H9 (cell line): Measurements from ENCODE around the gene ZNF474. TPM values are rescaled to one million over a fixed set of nuclear protein-coding genes. Genes with fewer than 3 reads are reported as not detected.

ENCODE experiments used
- DNase-seq: peaks from one replicate; pipeline ENCODE4 v3.0.0-alpha.2; 2017
- H2AFZ ChIP-seq: one replicate; pipeline ENCODE4 v1.6.1; 2013; ENCODE audit warnings: mild to moderate bottlenecking, low read length, control low read depth, moderate library complexity
- H2AK5ac ChIP-seq: 2 replicates; pipeline ENCODE4 v1.6.1; 2013; ENCODE audit warnings: low read length, control low read depth, mixed read lengths; ENCODE audit not compliant: insufficient read length
- H2BK120ac ChIP-seq: one replicate; pipeline ENCODE4 v1.6.1; 2013; ENCODE audit warnings: low read depth, mild to moderate bottlenecking, low read length, control low read depth, inconsistent platforms; ENCODE audit not compliant: poor library complexity, severe bottlenecking
- H2BK12ac ChIP-seq: 2 replicates; pipeline ENCODE4 v1.6.1; 2013; ENCODE audit warnings: low read length, control low read depth, mixed read lengths, low read depth; ENCODE audit not compliant: insufficient read length
- H2BK15ac ChIP-seq: 2 replicates; pipeline ENCODE4 v1.6.1; 2013; ENCODE audit warnings: low read depth, low read length, control low read depth
- H2BK20ac ChIP-seq: one replicate; pipeline ENCODE4 v1.6.1; 2013; ENCODE audit warnings: low read depth, mild to moderate bottlenecking, low read length, control low read depth, inconsistent platforms; ENCODE audit not compliant: poor library complexity, severe bottlenecking
- H2BK5ac ChIP-seq: 2 replicates; pipeline ENCODE4 v1.6.1; 2013; ENCODE audit warnings: low read length, control low read depth, mixed read lengths; ENCODE audit not compliant: insufficient read length
- H3K14ac ChIP-seq: 2 replicates; pipeline ENCODE4 v1.6.1; 2013; ENCODE audit warnings: low read length, control low read depth; ENCODE audit not compliant: insufficient read depth
- H3K18ac ChIP-seq: 2 replicates; pipeline ENCODE4 v1.6.1; 2013; ENCODE audit warnings: low read depth, mild to moderate bottlenecking, mixed read lengths, low read length, control low read depth; ENCODE audit not compliant: insufficient read length
- H3K23ac ChIP-seq: 2 replicates; pipeline ENCODE4 v1.6.1; 2013; ENCODE audit warnings: low read length, control low read depth, mixed read lengths, low read depth; ENCODE audit not compliant: insufficient read length
- H3K23me2 ChIP-seq: 2 replicates; pipeline ENCODE4 v1.6.1; 2013; ENCODE audit warnings: low read depth, mild to moderate bottlenecking, mixed read lengths, low read length, control low read depth; ENCODE audit not compliant: insufficient read length, poor library complexity, severe bottlenecking
- H3K27ac ChIP-seq: 2 replicates; pipeline ENCODE4 v1.5.1; 2013; ENCODE audit warnings: low read length, control low read depth, mixed read lengths, low read depth; ENCODE audit not compliant: insufficient read length
- H3K27me3 ChIP-seq: 2 replicates; pipeline ENCODE4 v1.6.1; 2013; ENCODE audit warnings: low read length, control low read depth, inconsistent platforms; ENCODE audit not compliant: insufficient read depth
- H3K4ac ChIP-seq: 2 replicates; pipeline ENCODE4 v1.6.1; 2013; ENCODE audit warnings: low read depth, mild to moderate bottlenecking, control low read depth, inconsistent platforms, low read length, moderate library complexity
- H3K4me1 ChIP-seq: 2 replicates; pipeline ENCODE4 v1.6.1; 2013; ENCODE audit warnings: low read length, control low read depth, inconsistent platforms; ENCODE audit not compliant: insufficient read depth
- H3K4me2 ChIP-seq: 2 replicates; pipeline ENCODE4 v1.6.1; 2013; ENCODE audit warnings: low read length, control low read depth, mixed read lengths; ENCODE audit not compliant: insufficient read length, insufficient read depth
- H3K56ac ChIP-seq: 2 replicates; pipeline ENCODE4 v1.6.1; 2013; ENCODE audit warnings: low read depth, mild to moderate bottlenecking, mixed read lengths, low read length, control low read depth; ENCODE audit not compliant: insufficient read length
- H3K79me1 ChIP-seq: 2 replicates; pipeline ENCODE4 v1.6.1; 2013; ENCODE audit warnings: low read depth, mild to moderate bottlenecking, moderate library complexity, low read length, control low read depth, inconsistent platforms; ENCODE audit not compliant: insufficient read depth, poor library complexity, severe bottlenecking
- H3K79me2 ChIP-seq: 2 replicates; pipeline ENCODE4 v1.6.1; 2013; ENCODE audit warnings: low read length, control low read depth, inconsistent platforms; ENCODE audit not compliant: insufficient read depth
- H3K9ac ChIP-seq: 2 replicates; pipeline ENCODE4 v1.6.1; 2013; ENCODE audit warnings: low read length, control low read depth, mixed read lengths; ENCODE audit not compliant: insufficient read length; ENCODE audit errors: extremely low read depth
- H3K9me3 ChIP-seq: one replicate; pipeline ENCODE4 v1.6.1; 2013; ENCODE audit warnings: low read depth, low read length, inconsistent platforms; ENCODE audit not compliant: control insufficient read depth
- H3T11ph ChIP-seq: one replicate; pipeline ENCODE4 v1.6.1; 2013; ENCODE audit warnings: mild to moderate bottlenecking, low read length, control low read depth, inconsistent platforms
- H4K20me1 ChIP-seq: one replicate; pipeline ENCODE4 v1.6.1; 2013; ENCODE audit not compliant: control insufficient read depth, insufficient read length, insufficient read depth
- H4K5ac ChIP-seq: 2 replicates; pipeline ENCODE4 v1.6.1; 2013; ENCODE audit warnings: low read depth, mild to moderate bottlenecking, mixed read lengths, low read length, control low read depth; ENCODE audit not compliant: insufficient read length
- H4K8ac ChIP-seq: replicated peaks from 2 replicates; pipeline ENCODE4 v1.6.1; 2013; ENCODE audit warnings: low read length, control low read depth, mixed read lengths, low read depth; ENCODE audit not compliant: insufficient read length
- H4K91ac ChIP-seq: 2 replicates; pipeline ENCODE4 v1.6.1; 2013; ENCODE audit warnings: low read depth, mild to moderate bottlenecking, moderate library complexity, mixed read lengths, low read length, control low read depth; ENCODE audit not compliant: insufficient read length
- H3K27ac Mint-ChIP-seq, 3 experiments: 2 replicates in 2 of 3; 3 replicates in 1 of 3; pipeline ENCODE4 v1.8.0; 2020 to 2021; ENCODE audit warnings: mixed read lengths in 3 of 3, mild to moderate bottlenecking in 1 of 3, moderate library complexity in 1 of 3
- H3K27me3 Mint-ChIP-seq: 2 replicates; pipeline ENCODE4 v1.8.0; 2021; ENCODE audit warnings: low read depth, mild to moderate bottlenecking, moderate library complexity, mixed read lengths
- H3K36me3 Mint-ChIP-seq, 3 experiments: 2 replicates in 2 of 3; 3 replicates in 1 of 3; pipeline ENCODE4 v1.8.0; 2020 to 2021; ENCODE audit warnings: low read depth in 3 of 3, mixed read lengths in 3 of 3; ENCODE audit not compliant: insufficient read depth in 1 of 3
- H3K4me1 Mint-ChIP-seq, 2 experiments: 2 replicates each; pipeline ENCODE4 v1.8.0; 2020; ENCODE audit warnings: mixed read lengths in 2 of 2
- H3K4me3 Mint-ChIP-seq, 2 experiments: 2 replicates in 1 of 2; 3 replicates in 1 of 2; pipeline ENCODE4 v1.8.0; 2020 to 2021; ENCODE audit warnings: mild to moderate bottlenecking in 2 of 2, mixed read lengths in 2 of 2, moderate library complexity in 1 of 2
- H3K9me3 Mint-ChIP-seq, 2 experiments: 2 replicates in 1 of 2; 3 replicates in 1 of 2; pipeline ENCODE4 v1.8.0; 2020; ENCODE audit warnings: mild to moderate bottlenecking in 2 of 2, mixed read lengths in 2 of 2, moderate library complexity in 1 of 2
- CTCF ChIP-seq: fragments of 200-600 bp; sonication (generic); conservative IDR thresholded peaks from 3 replicates; pipeline ENCODE4 v1.8.0; 2021; ENCODE audit warnings: antibody characterized with exemption, mild to moderate bottlenecking
- WGBS: extraction: QIAGEN DNeasy Blood & Tissue Kit; methylation state at CpG from one replicate; pipeline ENCODE4 v1.1.7; 2013; ENCODE audit warnings: missing lambda C conversion rate, low lambda C conversion rate, mixed read lengths; ENCODE audit not compliant: insufficient read length; ENCODE audit errors: extremely low coverage; 5-methylcytosine and 5-hydroxymethylcytosine counted together
- total RNA-seq: library from RNA; stranded (reverse); gene quantifications from 2 replicates; pipeline ENCODE4 v1.2.1, GENCODE V29; 2021

ZNF474 gene
- total RNA-seq, 1 experiment from 2014 or later, result not detected

DNA sequence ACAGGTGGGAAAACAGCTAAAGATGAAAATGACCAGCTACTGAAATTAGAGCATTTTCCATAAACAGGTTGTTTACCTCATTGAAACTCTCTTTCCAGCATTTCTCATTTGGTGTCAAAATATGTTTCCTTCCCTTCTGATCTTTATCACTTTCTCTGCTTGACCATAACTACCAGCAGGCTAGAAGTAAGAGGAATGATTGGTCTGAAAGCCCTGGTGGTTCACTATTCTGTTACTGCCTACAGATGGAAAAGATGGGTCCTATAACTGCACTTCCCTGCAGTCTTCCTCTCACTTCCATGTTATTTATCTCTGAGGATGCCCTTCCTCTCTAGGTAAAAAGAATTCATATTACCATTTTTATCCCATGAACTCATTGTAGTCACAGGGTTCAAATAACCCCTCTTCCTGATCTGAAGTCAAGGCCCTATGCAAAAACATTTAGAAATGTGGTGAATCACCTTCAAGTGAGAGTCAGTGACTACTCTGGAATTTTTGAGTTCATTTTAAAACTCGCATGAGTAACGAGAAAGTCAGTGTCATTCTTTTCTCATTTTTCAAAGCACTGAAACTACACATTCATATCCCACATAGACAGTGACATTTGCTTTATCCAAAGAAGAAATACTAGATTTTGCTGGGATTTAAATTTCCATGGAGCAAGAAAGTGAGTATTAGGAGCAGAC, 51.7 kb downstream of the ZNF474 start:
- Mint-ChIP-seq H3K4me1 (peaks cover 24 to 34% of the 10 kb centered on the region in 2 experiments), H3K27me3 (no peaks in the 10 kb centered on the region), H3K4me3 (no peak overlapping the region), H3K9me3 (no peaks in the 10 kb centered on the region; a peak in 1 of 5 replicates), H3K36me3 (peaks cover 0 to 2% (median 0%) of the 10 kb centered on the region in 3 experiments; a peak in 1 of 7 replicates), H3K27ac (no peak overlapping the region)
- no peak overlapping the region for H3K23ac ChIP-seq
- DNase-seq, result no peak
- peaks cover 11% of the 10 kb centered on the region; the same call in 1 of the 2 replicates for H3K4me1 ChIP-seq
- no peak overlapping the region for H2BK120ac ChIP-seq
- no CpG with 5 or more reads among the region's 2 CpGs for WGBS
- no peak overlapping the region for H2AK5ac ChIP-seq
- no peak overlapping the region for H4K8ac ChIP-seq
- H3K4me2 ChIP-seq, result no peak overlapping the region
- no peak for TF ChIP-seq CTCF
- no peak overlapping the region for H2AFZ ChIP-seq
- no peak overlapping the region for H3K18ac ChIP-seq
- no peak overlapping the region for H3K27ac ChIP-seq
- no peaks in the 10 kb centered on the region for H4K20me1 ChIP-seq
- no peaks in the 10 kb centered on the region for H3K79me1 ChIP-seq
- H4K91ac ChIP-seq, result no peak overlapping the region
- H3K27me3 ChIP-seq, result no peaks in the 10 kb centered on the region
- H3T11ph ChIP-seq, result no peak overlapping the region
- H2BK15ac ChIP-seq, result no peak overlapping the region
- H4K5ac ChIP-seq, result no peak overlapping the region
- H3K14ac ChIP-seq, result no peak overlapping the region
- H3K9me3 ChIP-seq, result no peaks in the 10 kb centered on the region
- no peak overlapping the region for H3K9ac ChIP-seq
- H3K23me2 ChIP-seq, result no peaks in the 10 kb centered on the region
- H3K79me2 ChIP-seq, result no peaks in the 10 kb centered on the region
- no peak overlapping the region for H3K4ac ChIP-seq
- no peak overlapping the region for H2BK20ac ChIP-seq
- no peak overlapping the region for H2BK12ac ChIP-seq
- no peak overlapping the region for H2BK5ac ChIP-seq
- no peak overlapping the region for H3K56ac ChIP-seq
